ENCODE measurements around the gene PPP1R9A. TPM values are rescaled to one million over a fixed set of nuclear protein-coding genes. Genes with fewer than 3 reads are reported as not detected.

Gene PPP1R9A
- total RNA-seq, 1 experiment from 2014 or later, result not detected

- no peak overlapping the region for H3K27ac ChIP-seq (ENCODE audit: low read length)
- H3K9ac ChIP-seq (ENCODE audit: low read length), result no peak overlapping the region
- H3K4me3 ChIP-seq (ENCODE audit: low read length), result no peak overlapping the region
- H3K79me2 ChIP-seq (ENCODE audit: low read length), result no peaks in the 10 kb centered on the region
- no peak overlapping the region for H2AFZ ChIP-seq (ENCODE audit: low read length)
- DNase-seq, result no peak
- no peaks in the 10 kb centered on the region for H4K20me1 ChIP-seq (ENCODE audit: insufficient read depth, low read depth, low read length)
- no peaks in the 10 kb centered on the region for H3K27me3 ChIP-seq (ENCODE audit: low read length)
- no peaks in the 10 kb centered on the region for H3K4me1 ChIP-seq (ENCODE audit: low read length)
- H3K9me2 ChIP-seq (replicated peaks; ENCODE audit: insufficient read depth, low read length), result no peaks in the 10 kb centered on the region
- no peaks in the 10 kb centered on the region for H3K9me3 ChIP-seq (ENCODE audit: low read length)
- H3K36me3 ChIP-seq (ENCODE audit: insufficient read depth, low read length), result no peaks in the 10 kb centered on the region
- no peak overlapping the region for H3K4me2 ChIP-seq (ENCODE audit: low read depth, low read length, poor library complexity, severe bottlenecking)
These were observed 378.7 kb downstream of the PPP1R9A start for GRCh38 chr7:95286096-95286495.

- Histone ChIP-seq H3K27me3 (ENCODE audit: low read length) (no peaks in the 10 kb centered on the region), H3K36me3 (ENCODE audit: insufficient read depth, low read length) (no peaks in the 10 kb centered on the region), H3K9me2 (replicated peaks; ENCODE audit: insufficient read depth, low read length) (no peaks in the 10 kb centered on the region), H2AFZ (ENCODE audit: low read length) (no peak overlapping the region), H3K27ac (ENCODE audit: low read length) (no peak overlapping the region), H3K4me3 (ENCODE audit: low read length) (no peak overlapping the region), H3K4me1 (ENCODE audit: low read length) (no peaks in the 10 kb centered on the region), H3K4me2 (ENCODE audit: low read depth, low read length, poor library complexity, severe bottlenecking) (no peak overlapping the region), H3K79me2 (ENCODE audit: low read length) (no peaks in the 10 kb centered on the region), H4K20me1 (ENCODE audit: insufficient read depth, low read depth, low read length) (no peaks in the 10 kb centered on the region), H3K9me3 (ENCODE audit: low read length) (no peaks in the 10 kb centered on the region), H3K9ac (ENCODE audit: low read length) (no peak overlapping the region)
- DNase-seq, result no peak
These were observed 382.9 kb downstream of the PPP1R9A start for GRCh38 chr7:95290166-95290830.

- Histone ChIP-seq H3K4me2 (ENCODE audit: low read depth, low read length, poor library complexity, severe bottlenecking) (no peak overlapping the region), H3K36me3 (ENCODE audit: insufficient read depth, low read length) (no peaks in the 10 kb centered on the region), H3K27ac (ENCODE audit: low read length) (no peak overlapping the region), H3K9me3 (ENCODE audit: low read length) (no peaks in the 10 kb centered on the region), H4K20me1 (ENCODE audit: insufficient read depth, low read depth, low read length) (no peaks in the 10 kb centered on the region), H3K4me1 (ENCODE audit: low read length) (no peaks in the 10 kb centered on the region), H3K9me2 (replicated peaks; ENCODE audit: insufficient read depth, low read length) (no peaks in the 10 kb centered on the region), H3K27me3 (ENCODE audit: low read length) (no peaks in the 10 kb centered on the region), H2AFZ (ENCODE audit: low read length) (no peak overlapping the region), H3K4me3 (ENCODE audit: low read length) (no peak overlapping the region), H3K79me2 (ENCODE audit: low read length) (no peaks in the 10 kb centered on the region), H3K9ac (ENCODE audit: low read length) (no peak overlapping the region)
- no peak for DNase-seq
These were observed 388.0 kb downstream of the PPP1R9A start for GRCh38 chr7:95295397-95295796.

GRCh38 chr7:95296456-95296855 lies 389.1 kb downstream of the PPP1R9A start:
- Histone ChIP-seq H3K4me2 (ENCODE audit: low read depth, low read length, poor library complexity, severe bottlenecking) (no peak overlapping the region), H3K27me3 (ENCODE audit: low read length) (no peaks in the 10 kb centered on the region), H3K27ac (ENCODE audit: low read length) (no peak overlapping the region), H4K20me1 (ENCODE audit: insufficient read depth, low read depth, low read length) (no peaks in the 10 kb centered on the region), H3K9me3 (ENCODE audit: low read length) (no peaks in the 10 kb centered on the region), H3K9ac (ENCODE audit: low read length) (no peak overlapping the region), H2AFZ (ENCODE audit: low read length) (no peak overlapping the region), H3K4me3 (ENCODE audit: low read length) (no peak overlapping the region), H3K79me2 (ENCODE audit: low read length) (no peaks in the 10 kb centered on the region), H3K36me3 (ENCODE audit: insufficient read depth, low read length) (no peaks in the 10 kb centered on the region), H3K4me1 (ENCODE audit: low read length) (no peaks in the 10 kb centered on the region), H3K9me2 (replicated peaks; ENCODE audit: insufficient read depth, low read length) (no peaks in the 10 kb centered on the region)
- no peak for DNase-seq

GRCh38 chr7:95297041-95297440 lies 389.6 kb downstream of the PPP1R9A start:
- Histone ChIP-seq H3K79me2 (ENCODE audit: low read length) (no peaks in the 10 kb centered on the region), H3K4me3 (ENCODE audit: low read length) (no peak overlapping the region), H3K9me3 (ENCODE audit: low read length) (no peaks in the 10 kb centered on the region), H3K27me3 (ENCODE audit: low read length) (no peaks in the 10 kb centered on the region), H3K4me1 (ENCODE audit: low read length) (no peaks in the 10 kb centered on the region), H3K9ac (ENCODE audit: low read length) (no peak overlapping the region), H3K36me3 (ENCODE audit: insufficient read depth, low read length) (no peaks in the 10 kb centered on the region), H3K4me2 (ENCODE audit: low read depth, low read length, poor library complexity, severe bottlenecking) (no peak overlapping the region), H3K27ac (ENCODE audit: low read length) (no peak overlapping the region), H4K20me1 (ENCODE audit: insufficient read depth, low read depth, low read length) (no peaks in the 10 kb centered on the region), H3K9me2 (replicated peaks; ENCODE audit: insufficient read depth, low read length) (no peaks in the 10 kb centered on the region), H2AFZ (ENCODE audit: low read length) (no peak overlapping the region)
- no peak for DNase-seq

- H3K4me2 ChIP-seq (ENCODE audit: low read depth, low read length, poor library complexity, severe bottlenecking), result no peak overlapping the region
- no peaks in the 10 kb centered on the region for H3K4me1 ChIP-seq (ENCODE audit: low read length)
- no peaks in the 10 kb centered on the region for H3K36me3 ChIP-seq (ENCODE audit: insufficient read depth, low read length)
- no peaks in the 10 kb centered on the region for H3K9me3 ChIP-seq (ENCODE audit: low read length)
- H2AFZ ChIP-seq (ENCODE audit: low read length), result no peak overlapping the region
- no peaks in the 10 kb centered on the region for H3K9me2 ChIP-seq (replicated peaks; ENCODE audit: insufficient read depth, low read length)
- no peak for DNase-seq
- H3K79me2 ChIP-seq (ENCODE audit: low read length), result no peaks in the 10 kb centered on the region
- no peaks in the 10 kb centered on the region for H3K27me3 ChIP-seq (ENCODE audit: low read length)
- H3K4me3 ChIP-seq (ENCODE audit: low read length), result no peak overlapping the region
- H3K27ac ChIP-seq (ENCODE audit: low read length), result no peak overlapping the region
- H4K20me1 ChIP-seq (ENCODE audit: insufficient read depth, low read depth, low read length), result no peaks in the 10 kb centered on the region
- no peak overlapping the region for H3K9ac ChIP-seq (ENCODE audit: low read length)
These were observed 390.7 kb downstream of the PPP1R9A start for GRCh38 chr7:95298091-95298490.

- Histone ChIP-seq H3K4me3 (ENCODE audit: low read length) (no peak overlapping the region), H3K27ac (ENCODE audit: low read length) (no peak overlapping the region), H4K20me1 (ENCODE audit: insufficient read depth, low read depth, low read length) (no peaks in the 10 kb centered on the region), H3K4me2 (ENCODE audit: low read depth, low read length, poor library complexity, severe bottlenecking) (no peak overlapping the region), H3K27me3 (ENCODE audit: low read length) (no peaks in the 10 kb centered on the region), H3K4me1 (ENCODE audit: low read length) (no peaks in the 10 kb centered on the region), H3K36me3 (ENCODE audit: insufficient read depth, low read length) (no peaks in the 10 kb centered on the region), H3K9me3 (ENCODE audit: low read length) (no peaks in the 10 kb centered on the region), H3K79me2 (ENCODE audit: low read length) (no peaks in the 10 kb centered on the region), H3K9ac (ENCODE audit: low read length) (no peak overlapping the region), H2AFZ (ENCODE audit: low read length) (no peak overlapping the region), H3K9me2 (replicated peaks; ENCODE audit: insufficient read depth, low read length) (no peaks in the 10 kb centered on the region)
- DNase-seq, result no peak
These were observed 395.9 kb downstream of the PPP1R9A start for GRCh38 chr7:95303013-95303905.

- no peaks in the 10 kb centered on the region for H3K79me2 ChIP-seq (ENCODE audit: low read length)
- no peak overlapping the region for H3K9ac ChIP-seq (ENCODE audit: low read length)
- H2AFZ ChIP-seq (ENCODE audit: low read length), result no peak overlapping the region
- no peaks in the 10 kb centered on the region for H4K20me1 ChIP-seq (ENCODE audit: insufficient read depth, low read depth, low read length)
- H3K4me2 ChIP-seq (ENCODE audit: low read depth, low read length, poor library complexity, severe bottlenecking), result no peak overlapping the region
- no peaks in the 10 kb centered on the region for H3K4me1 ChIP-seq (ENCODE audit: low read length)
- H3K27ac ChIP-seq (ENCODE audit: low read length), result no peak overlapping the region
- no peaks in the 10 kb centered on the region for H3K9me3 ChIP-seq (ENCODE audit: low read length)
- DNase-seq, result no peak
- no peaks in the 10 kb centered on the region for H3K27me3 ChIP-seq (ENCODE audit: low read length)
- H3K4me3 ChIP-seq (ENCODE audit: low read length), result no peak overlapping the region
- no peaks in the 10 kb centered on the region for H3K36me3 ChIP-seq (ENCODE audit: insufficient read depth, low read length)
- H3K9me2 ChIP-seq (replicated peaks; ENCODE audit: insufficient read depth, low read length), result no peaks in the 10 kb centered on the region
These were observed 397.6 kb downstream of the PPP1R9A start for GRCh38 chr7:95304990-95305389.
